Caco-2 (cell line): Measurements from ENCODE around the gene SMNDC1. TPM values are rescaled to one million over a fixed set of nuclear protein-coding genes. Genes with fewer than 3 reads are reported as not detected.

ENCODE experiments used
- BruUV-seq: library from RNA; stranded (reverse); fragments of 400-500 nt; replicated peaks from 2 replicates; lab custom pipeline; 2021; lab: Mats Ljungman, UMichigan
- CTCF ChIA-PET: fragments of 300-600 bp; sonication (Branson Sonifier 250); formaldehyde crosslinking; loops from one replicate; lab custom pipeline; 2022; ENCODE audit warnings: antibody characterized with exemption; lab: Charles Lee
- POLR2A ChIA-PET: fragments of 300-600 bp; sonication (Branson Sonifier 250); formaldehyde crosslinking; loops from one replicate; lab custom pipeline; 2022; ENCODE audit warnings: antibody characterized with exemption; lab: Charles Lee
- DNase-seq, 2 experiments: peaks; one replicate each; pipeline versions ENCODE4 v3.0.0 to v3.0.0-alpha.2; 2020 to 2022
- H3K27me3 ChIP-seq: replicated peaks from 2 replicates; pipeline ENCODE4 v1.6.0; 2011; ENCODE audit warnings: low read length; ENCODE audit not compliant: control insufficient read depth, insufficient read depth
- H3K36me3 ChIP-seq: 2 replicates; pipeline ENCODE4 v1.5.1; 2011; ENCODE audit warnings: low read length; ENCODE audit not compliant: control insufficient read depth, insufficient read depth
- H3K4me1 ChIP-seq: fragments of 250-450 bp; sonication (Bioruptor Pico); 2 replicates; pipeline ENCODE4 v1.5.1; 2020; ENCODE audit warnings: mild to moderate bottlenecking
- H3K4me3 ChIP-seq: 2 replicates; pipeline ENCODE4 v1.5.1; 2011; ENCODE audit warnings: low read depth, mild to moderate bottlenecking, control low read depth, low read length
- H3K9me3 ChIP-seq: fragments of 250-450 bp; sonication (Bioruptor Pico); 2 replicates; pipeline ENCODE4 v1.5.1; 2020; ENCODE audit warnings: mild to moderate bottlenecking, moderate library complexity
- H3K27ac Mint-ChIP-seq: one replicate; pipeline ENCODE4 v1.8.0; 2022; ENCODE audit warnings: mixed read lengths; ENCODE audit not compliant: unreplicated experiment
- H3K27me3 Mint-ChIP-seq: one replicate; pipeline ENCODE4 v1.8.0; 2022; ENCODE audit warnings: mixed read lengths; ENCODE audit not compliant: insufficient read depth, unreplicated experiment
- H3K36me3 Mint-ChIP-seq: one replicate; pipeline ENCODE4 v1.8.0; 2022; ENCODE audit warnings: mild to moderate bottlenecking, mixed read lengths; ENCODE audit not compliant: insufficient read depth, unreplicated experiment
- H3K4me1 Mint-ChIP-seq: one replicate; pipeline ENCODE4 v1.8.0; 2022; ENCODE audit warnings: low read depth, mixed read lengths; ENCODE audit not compliant: unreplicated experiment
- H3K4me3 Mint-ChIP-seq: one replicate; pipeline ENCODE4 v1.8.0; 2022; ENCODE audit warnings: mild to moderate bottlenecking, moderate library complexity, mixed read lengths; ENCODE audit not compliant: unreplicated experiment
- H3K9me3 Mint-ChIP-seq: one replicate; pipeline ENCODE4 v1.8.0; 2022; ENCODE audit warnings: mixed read lengths; ENCODE audit not compliant: unreplicated experiment
- intact Hi-C: fragments of 100-400 bp; cut with micrococcal nuclease; formaldehyde crosslinking; loops from one replicate; pipeline ENCODE4 v1.10.0; 2022; ENCODE audit not compliant: unreplicated experiment
- total RNA-seq: library from RNA; stranded (reverse); gene quantifications from 2 replicates; pipeline ENCODE4 v1.2.3, GENCODE V29; 2022
- TF ChIP-seq, protein P1 (sequence below), 2 experiments: fragments of 200-600 bp in 1 of 2; IDR thresholded peaks; 1 replicate in 1 of 2; 2 replicates in 1 of 2; pipeline versions ENCODE4 v1.5.1 to v1.8.0; 2011 to 2022; ENCODE audit warnings: antibody characterized with exemption in 1 of 2, control low read depth in 1 of 2, inconsistent platforms in 1 of 2, low read depth in 1 of 2, low read length in 1 of 2, mild to moderate bottlenecking in 1 of 2, moderate library complexity in 1 of 2; ENCODE audit not compliant: insufficient read depth in 1 of 2, severe bottlenecking in 1 of 2, unreplicated experiment in 1 of 2

Gene SMNDC1
- total RNA-seq, 1 experiment from 2014 or later: 52.4 TPM

DNA sequence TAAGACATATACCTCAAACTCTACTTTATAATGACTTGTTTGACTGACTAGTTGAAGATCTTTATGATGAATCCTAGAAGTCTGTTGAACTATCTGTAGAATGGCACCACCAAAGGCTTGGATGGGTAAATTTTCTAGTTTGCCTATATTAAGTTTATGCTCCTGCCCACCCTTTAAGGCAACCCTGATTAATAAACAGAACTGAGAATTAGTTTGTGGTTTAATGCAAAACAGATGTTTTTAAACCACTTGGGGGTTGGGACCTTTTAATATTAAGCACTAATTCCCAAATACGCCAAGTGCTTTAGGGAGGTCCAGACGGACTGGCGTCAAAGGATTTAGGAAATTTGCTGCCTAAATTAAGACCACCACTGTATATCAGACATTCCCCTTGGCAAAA lies 20.5 kb downstream of the SMNDC1 start:
- Histone ChIP-seq H3K4me3 (no peak overlapping the region), H3K27me3 (no peaks in the 10 kb centered on the region), H3K9me3 (no peaks in the 10 kb centered on the region), H3K4me1 (no peaks in the 10 kb centered on the region), H3K36me3 (peaks cover 3% of the 10 kb centered on the region; the same call in 1 of the 2 replicates)
- H3K9me3 Mint-ChIP-seq: no peaks in the 10 kb centered on the region
- no peak overlapping the region for H3K4me3 Mint-ChIP-seq
- BruUV-seq: no TSS peak
- ChIA-PET POLR2A (interaction anchor here (0.5 kb wide), 1 partner anchor 214 kb away, joined by 3 read pairs; no protein-coding TSS in a partner anchor), CTCF (interaction anchor here (0.6 kb wide), 1 partner anchor 416 kb away, joined by 3 read pairs; no protein-coding TSS in a partner anchor)
- TF ChIP-seq, protein P1, sequence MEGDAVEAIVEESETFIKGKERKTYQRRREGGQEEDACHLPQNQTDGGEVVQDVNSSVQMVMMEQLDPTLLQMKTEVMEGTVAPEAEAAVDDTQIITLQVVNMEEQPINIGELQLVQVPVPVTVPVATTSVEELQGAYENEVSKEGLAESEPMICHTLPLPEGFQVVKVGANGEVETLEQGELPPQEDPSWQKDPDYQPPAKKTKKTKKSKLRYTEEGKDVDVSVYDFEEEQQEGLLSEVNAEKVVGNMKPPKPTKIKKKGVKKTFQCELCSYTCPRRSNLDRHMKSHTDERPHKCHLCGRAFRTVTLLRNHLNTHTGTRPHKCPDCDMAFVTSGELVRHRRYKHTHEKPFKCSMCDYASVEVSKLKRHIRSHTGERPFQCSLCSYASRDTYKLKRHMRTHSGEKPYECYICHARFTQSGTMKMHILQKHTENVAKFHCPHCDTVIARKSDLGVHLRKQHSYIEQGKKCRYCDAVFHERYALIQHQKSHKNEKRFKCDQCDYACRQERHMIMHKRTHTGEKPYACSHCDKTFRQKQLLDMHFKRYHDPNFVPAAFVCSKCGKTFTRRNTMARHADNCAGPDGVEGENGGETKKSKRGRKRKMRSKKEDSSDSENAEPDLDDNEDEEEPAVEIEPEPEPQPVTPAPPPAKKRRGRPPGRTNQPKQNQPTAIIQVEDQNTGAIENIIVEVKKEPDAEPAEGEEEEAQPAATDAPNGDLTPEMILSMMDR (IDR thresholded peaks at IDR 0.05; ENCODE audit: insufficient read depth in 1 of 2, low read depth in 1 of 2, low read length in 1 of 2, severe bottlenecking in 1 of 2, unreplicated experiment in 1 of 2): no peak
- no peak for DNase-seq
- no peaks in the 10 kb centered on the region for H3K4me1 Mint-ChIP-seq
- peaks cover 18% of the 10 kb centered on the region for H3K36me3 Mint-ChIP-seq
- H3K27ac Mint-ChIP-seq: no peak overlapping the region
- no peaks in the 10 kb centered on the region for H3K27me3 Mint-ChIP-seq
- intact Hi-C loops: no loop called here

DNA sequence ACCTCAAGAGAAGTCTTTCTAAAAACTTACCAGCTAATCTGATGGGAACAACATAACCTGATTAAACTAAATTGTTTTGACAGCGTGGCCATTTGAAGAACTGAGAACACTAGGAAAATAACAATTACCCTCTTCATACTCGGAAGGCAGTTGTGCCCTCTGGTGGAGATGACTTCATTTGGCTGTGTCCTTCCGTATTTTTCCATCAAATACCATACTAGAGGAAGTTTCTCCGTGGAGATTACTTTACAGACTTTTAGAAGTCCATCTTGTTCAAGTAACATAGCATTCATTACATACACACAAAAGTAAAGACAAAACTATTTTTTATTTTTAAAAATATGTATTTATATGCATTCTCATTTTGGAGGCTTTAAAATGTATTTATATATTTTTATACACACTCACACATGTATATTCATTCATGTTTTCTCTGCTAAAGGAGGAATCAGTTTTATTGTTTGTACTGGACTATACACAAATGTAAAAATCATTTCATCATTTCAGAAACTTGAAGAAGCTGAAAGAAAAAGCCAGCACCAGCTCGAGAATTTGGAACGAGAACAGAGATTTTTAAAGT lies 25.2 kb downstream of the SMNDC1 start:
- POLR2A ChIA-PET: no interaction called here
- Mint-ChIP-seq H3K27ac (no peak overlapping the region), H3K4me3 (peak overlapping the region; percentile 19), H3K27me3 (no peaks in the 10 kb centered on the region), H3K9me3 (no peaks in the 10 kb centered on the region), H3K4me1 (no peaks in the 10 kb centered on the region), H3K36me3 (peaks cover under 1% of the 10 kb centered on the region)
- TF ChIP-seq, protein P1 (IDR thresholded peaks at IDR 0.05; ENCODE audit: insufficient read depth in 1 of 2, low read depth in 1 of 2, low read length in 1 of 2, severe bottlenecking in 1 of 2, unreplicated experiment in 1 of 2): peak; percentile 65 to 83
- Histone ChIP-seq H3K4me1 (no peaks in the 10 kb centered on the region), H3K9me3 (no peaks in the 10 kb centered on the region), H3K4me3 (no peak overlapping the region), H3K27me3 (no peaks in the 10 kb centered on the region), H3K36me3 (no peaks in the 10 kb centered on the region)
- peak; percentile 53 to 62 for DNase-seq
- CTCF ChIA-PET: interaction anchor here (0.6 to 1.2 kb wide), 3 partner anchors 10 to 142 kb away, joined by 3 to 4 read pairs (median 3); no protein-coding TSS in a partner anchor
- no TSS peak for BruUV-seq
- intact Hi-C loops: loop anchor here (1.0 kb wide), 3 partner anchors 54 to 395 kb away; no protein-coding TSS in a partner anchor

DNA sequence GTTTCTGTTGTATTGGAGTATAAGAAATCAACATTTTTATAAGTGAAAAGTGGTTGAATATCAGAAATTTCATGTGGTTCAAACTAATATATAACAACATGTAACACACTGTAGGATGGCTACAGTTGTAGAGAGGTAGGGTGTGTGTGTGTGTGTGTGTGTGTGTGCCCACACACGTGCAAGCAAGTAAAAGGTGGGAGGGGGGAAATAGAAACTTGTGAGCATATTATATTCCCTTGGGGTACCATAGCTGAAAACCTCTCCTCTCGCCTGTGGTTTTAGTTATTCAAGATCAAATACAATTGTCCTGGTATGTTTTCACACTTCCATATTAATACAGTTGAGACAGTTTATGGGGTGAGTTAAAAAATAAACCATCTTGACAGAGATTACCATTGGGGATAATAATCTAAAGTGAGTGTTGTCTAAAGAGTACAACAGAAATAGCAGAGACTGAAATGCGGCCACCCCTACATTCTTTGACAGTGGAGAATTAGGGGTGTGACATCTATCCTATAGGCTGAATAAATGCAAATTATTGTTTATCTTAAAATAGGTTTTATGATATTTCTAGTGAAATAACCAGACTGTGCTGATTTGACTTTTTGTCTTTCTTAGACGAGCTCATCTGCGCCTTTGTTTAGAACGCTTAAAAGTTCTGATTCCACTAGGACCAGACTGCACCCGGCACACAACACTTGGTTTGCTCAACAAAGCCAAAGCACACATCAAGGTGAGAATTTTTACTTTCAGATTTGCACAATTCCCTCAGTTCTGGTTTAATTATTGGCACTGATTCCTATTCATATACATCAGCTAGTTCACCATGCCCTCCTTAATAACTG lies 25.9 kb downstream of the SMNDC1 start:
- no peaks in the 10 kb centered on the region for H3K36me3 ChIP-seq
- H3K27me3 Mint-ChIP-seq: no peaks in the 10 kb centered on the region
- no peaks in the 10 kb centered on the region for H3K27me3 ChIP-seq
- no peak for DNase-seq
- no peaks in the 10 kb centered on the region for H3K36me3 Mint-ChIP-seq
- ChIA-PET CTCF (interaction anchor here (0.9 to 1.2 kb wide), 2 partner anchors 9 to 141 kb away, joined by 3 to 4 read pairs; no protein-coding TSS in a partner anchor), POLR2A (no interaction called here)
- TF ChIP-seq, protein P1 (IDR thresholded peaks at IDR 0.05; ENCODE audit: insufficient read depth in 1 of 2, low read depth in 1 of 2, low read length in 1 of 2, severe bottlenecking in 1 of 2, unreplicated experiment in 1 of 2): no peak
- peak overlapping the region; percentile 19 for H3K4me3 Mint-ChIP-seq
- H3K4me1 ChIP-seq: no peaks in the 10 kb centered on the region
- H3K4me3 ChIP-seq: no peak overlapping the region
- no TSS peak for BruUV-seq
- intact Hi-C loops: loop anchor here (1.0 kb wide), 3 partner anchors 53 to 394 kb away; no protein-coding TSS in a partner anchor
- no peaks in the 10 kb centered on the region for H3K4me1 Mint-ChIP-seq
- no peaks in the 10 kb centered on the region for H3K9me3 Mint-ChIP-seq
- H3K27ac Mint-ChIP-seq: no peak overlapping the region
- H3K9me3 ChIP-seq: no peaks in the 10 kb centered on the region
